ENCODE measurements around the gene EHMT2. TPM values are rescaled to one million over a fixed set of nuclear protein-coding genes. Genes with fewer than 3 reads are reported as not detected.

Gene EHMT2
- polyA plus RNA-seq, 10 donors, result 23.3 to 40.1 (median 29.4) TPM

GRCh38 chr6:31896493-31896855, 1.0 kb downstream of the EHMT2 start:
- DNase-seq, result no peak

GRCh38 chr6:31892821-31893220, 4.7 kb downstream of the EHMT2 start:
- no peak for DNase-seq

- DNase-seq, result no peak
Observed at GRCh38 chr6:31889331-31889972, 8.0 kb downstream of the EHMT2 start.

- no peak for DNase-seq
Observed at GRCh38 chr6:31888276-31889258, 8.9 kb downstream of the EHMT2 start.

GRCh38 chr6:31887173-31888007, 10.1 kb downstream of the EHMT2 start:
- DNase-seq, result no peak

GRCh38 chr6:31886541-31886991, 10.9 kb downstream of the EHMT2 start:
- DNase-seq, result no peak

- DNase-seq, result no peak
Observed at GRCh38 chr6:31884528-31885035, 12.9 kb downstream of the EHMT2 start.

GRCh38 chr6:31883676-31884075, 13.8 kb downstream of the EHMT2 start:
- DNase-seq, result no peak

- DNase-seq, result no peak
Observed at GRCh38 chr6:31882344-31882743, 15.2 kb downstream of the EHMT2 start.

- DNase-seq, result no peak
Observed at GRCh38 chr6:31881136-31881859, 16.2 kb downstream of the EHMT2 start.

GRCh38 chr6:31880616-31881015, 16.9 kb downstream of the EHMT2 start:
- DNase-seq, result no peak

- DNase-seq, result no peak
Observed at GRCh38 chr6:31879901-31880300, 17.6 kb downstream of the EHMT2 start.

GRCh38 chr6:31879143-31879542, 18.4 kb downstream of the EHMT2 start:
- DNase-seq, result no peak

GRCh38 chr6:31878726-31879125, 18.8 kb downstream of the EHMT2 start, which contains the start of gene SLC44A4:
Gene SLC44A4, minus strand, starts transcription at chr6:31878997. Its CDS starts 17 bp downstream, at chr6:31878980.
- DNase-seq, result no peak

- no peak for DNase-seq
Observed at GRCh38 chr6:31878222-31878621, 19.3 kb downstream of the EHMT2 start.

GRCh38 chr6:31877651-31878161, 19.8 kb downstream of the EHMT2 start:
- no peak for DNase-seq

- no peak for DNase-seq
Observed at GRCh38 chr6:31877125-31877650, 20.3 kb downstream of the EHMT2 start.

GRCh38 chr6:31876357-31876756, 21.1 kb downstream of the EHMT2 start:
- no peak for DNase-seq

- no peak for DNase-seq
Observed at GRCh38 chr6:31875877-31876276, 21.6 kb downstream of the EHMT2 start.

GRCh38 chr6:31874836-31875572, 22.5 kb downstream of the EHMT2 start:
- no peak for DNase-seq
